ENCODE results near the gene CLCN3.
"Not testable (repeated sequence)": the region's sequence is repeated elsewhere in the genome, so short reads cannot be mapped to it uniquely, and the experiment has no call there.

Gene CLCN3

DNA sequence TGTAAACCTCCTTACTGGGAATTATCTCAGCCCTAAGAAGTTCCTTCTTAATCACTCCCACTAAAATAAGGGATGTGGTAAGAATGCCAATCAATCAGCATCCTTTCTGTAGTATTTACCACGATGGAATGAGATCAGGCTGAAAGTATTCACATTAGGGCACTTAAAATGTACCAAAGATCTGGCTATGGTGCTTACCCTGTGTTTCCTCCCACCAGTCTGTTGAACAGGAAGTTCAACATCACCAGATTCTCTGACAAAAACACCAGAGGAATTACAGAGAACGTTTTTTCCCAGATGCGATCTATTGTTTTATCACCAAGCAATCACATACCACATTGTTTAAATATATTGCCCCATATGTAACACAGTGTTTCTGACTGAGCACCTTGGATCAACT lies 2.1 kb upstream of the CLCN3 start:
- DNase-seq: no peak

GRCh38 chr4:169618986-169619385 lies 1.4 kb upstream of the CLCN3 start:
- DNase-seq: no peak

- DNase-seq: peak; percentile 20 to 55 (median 37)
These were observed 840 bp upstream of the CLCN3 start for GRCh38 chr4:169619518-169619957.

DNA sequence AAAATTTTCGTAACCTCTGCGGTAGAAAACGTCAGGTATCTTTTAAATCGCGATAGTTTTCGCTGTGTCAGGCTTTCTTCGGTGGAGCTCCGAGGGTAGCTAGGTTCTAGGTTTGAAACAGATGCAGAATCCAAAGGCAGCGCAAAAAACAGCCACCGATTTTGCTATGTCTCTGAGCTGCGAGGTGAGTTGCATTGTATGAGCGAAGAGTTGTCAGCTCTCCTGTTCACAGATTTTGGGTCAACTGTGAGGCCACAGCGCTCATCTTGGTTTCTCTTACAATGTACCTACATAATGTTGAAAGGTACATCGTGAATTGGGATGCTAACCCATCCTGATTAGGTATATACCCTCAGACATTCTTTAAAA lies 486 bp downstream of the CLCN3 start:
- DNase-seq: peak in 2 of 5 donors; percentile 14 to 40

DNA sequence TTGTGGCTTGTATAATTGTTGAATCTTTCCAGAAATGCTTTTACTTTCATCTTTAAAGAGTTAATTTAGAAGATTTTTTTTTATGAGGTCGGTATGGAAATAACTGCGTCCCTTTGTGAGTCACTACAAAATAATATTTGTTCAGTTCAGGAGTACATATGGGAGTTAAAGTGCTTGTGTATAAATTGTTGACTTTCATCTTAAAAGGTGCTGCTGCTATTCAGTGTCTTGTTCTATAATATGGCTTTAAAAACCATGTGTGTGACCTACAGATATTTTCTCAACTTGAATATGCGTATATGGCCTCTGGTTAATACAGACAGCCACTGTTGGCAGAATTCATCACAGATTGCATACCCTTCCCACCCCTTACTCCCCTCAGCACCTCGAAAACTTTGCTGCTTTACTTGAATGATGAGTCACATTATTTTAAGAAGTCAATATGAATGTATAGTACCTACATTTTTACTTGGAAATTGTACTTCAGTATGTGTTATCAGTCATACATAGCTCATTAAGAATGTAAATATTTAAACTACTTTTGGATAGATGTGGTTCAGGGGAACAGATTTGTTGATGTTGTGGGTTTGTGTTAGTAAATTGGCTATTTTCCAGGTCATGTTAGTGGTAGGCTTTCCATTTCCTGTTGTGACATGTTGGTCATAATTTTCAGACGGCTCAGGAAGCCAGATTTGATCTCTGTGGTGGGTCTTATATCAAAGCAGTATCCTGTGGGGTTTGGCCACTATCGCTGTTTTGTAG lies 1.5 kb downstream of the CLCN3 start:
- peak in 3 of 5 donors; percentile 21 to 77 (median 27) for DNase-seq

GRCh38 chr4:169622566-169622965 lies 2.2 kb downstream of the CLCN3 start:
- no peak for DNase-seq

DNA sequence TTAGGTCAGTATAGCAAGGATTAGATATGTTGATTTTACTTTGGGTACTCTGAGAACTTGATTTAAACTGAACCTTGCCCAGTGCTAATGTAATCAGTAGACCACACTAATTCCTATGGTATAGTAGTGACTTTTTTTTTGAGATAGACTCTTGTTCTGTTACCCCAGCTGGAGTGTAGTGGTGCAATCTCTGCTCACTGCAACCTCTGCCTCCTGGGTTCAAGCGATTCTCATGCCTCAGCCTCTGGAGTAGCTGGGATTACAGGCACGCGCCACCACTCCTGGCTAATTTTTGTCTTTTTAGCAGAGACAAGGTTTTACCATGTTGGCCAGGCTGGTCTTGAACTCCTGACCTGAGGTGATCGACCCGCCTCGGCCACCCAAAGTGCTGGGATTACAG lies 3.6 kb downstream of the CLCN3 start:
- DNase-seq: not testable (repeated sequence)

- no peak for DNase-seq
These were observed 5.5 kb downstream of the CLCN3 start for GRCh38 chr4:169625886-169626285.

- DNase-seq: peak in 1 of 5 donors; percentile 8
These were observed 6.2 kb downstream of the CLCN3 start for GRCh38 chr4:169626331-169627282.

DNA sequence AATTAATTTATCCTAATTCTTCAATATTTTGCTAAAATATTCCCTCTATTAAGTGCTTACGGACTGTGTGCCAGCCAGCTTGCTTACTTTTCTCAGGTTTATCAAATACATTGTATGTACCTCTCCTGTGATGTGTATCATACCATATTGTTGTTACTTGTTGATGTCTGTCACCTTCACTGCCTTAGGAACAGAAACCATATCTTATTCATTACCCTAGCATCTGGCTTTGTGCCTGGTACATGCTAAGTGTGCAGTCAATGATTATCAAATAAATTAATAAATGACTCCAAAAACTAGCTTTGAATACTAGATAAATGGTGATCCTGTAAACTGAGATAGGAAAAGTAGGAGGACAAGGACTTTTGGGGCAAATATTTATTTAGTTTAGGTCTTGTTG lies 6.9 kb downstream of the CLCN3 start:
- DNase-seq: no peak

DNA sequence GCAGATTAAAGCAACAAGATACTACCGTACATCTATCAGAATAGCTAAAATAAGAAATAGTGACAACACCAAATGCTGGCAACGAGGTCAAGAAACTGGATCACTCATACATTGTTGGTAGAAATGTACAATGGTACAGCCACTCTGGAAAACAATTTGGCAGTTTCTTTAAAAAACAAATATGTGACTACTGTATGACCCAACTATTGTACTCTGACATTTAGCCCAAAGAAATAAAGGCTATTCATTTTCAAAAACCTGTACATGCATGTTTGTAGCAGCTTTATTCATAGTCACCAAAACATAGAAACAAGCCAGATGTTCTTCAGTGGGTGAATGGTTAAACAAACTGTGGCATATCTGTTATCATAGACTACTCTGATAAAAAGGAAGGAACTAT lies 8.2 kb downstream of the CLCN3 start:
- no peak for DNase-seq

DNA sequence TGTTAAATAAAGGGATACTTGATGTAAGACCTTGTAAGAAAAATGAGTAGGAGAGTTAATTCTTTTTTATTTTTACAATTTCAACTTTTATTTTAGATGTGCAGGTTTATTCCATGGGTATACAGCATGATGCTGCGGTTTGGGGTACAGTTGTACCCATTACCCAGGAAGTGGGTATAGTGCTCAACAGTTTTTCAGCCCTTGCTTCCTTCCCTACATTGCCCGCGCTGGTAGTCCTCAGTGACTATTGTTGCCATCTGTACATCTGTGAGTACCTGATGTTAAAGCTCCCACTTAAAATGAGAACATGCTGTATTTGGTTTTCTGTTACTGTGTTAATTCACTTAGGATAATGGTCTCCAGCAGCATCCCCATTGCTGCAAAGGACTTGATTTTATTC lies 9.7 kb downstream of the CLCN3 start:
- DNase-seq: no peak

DNA sequence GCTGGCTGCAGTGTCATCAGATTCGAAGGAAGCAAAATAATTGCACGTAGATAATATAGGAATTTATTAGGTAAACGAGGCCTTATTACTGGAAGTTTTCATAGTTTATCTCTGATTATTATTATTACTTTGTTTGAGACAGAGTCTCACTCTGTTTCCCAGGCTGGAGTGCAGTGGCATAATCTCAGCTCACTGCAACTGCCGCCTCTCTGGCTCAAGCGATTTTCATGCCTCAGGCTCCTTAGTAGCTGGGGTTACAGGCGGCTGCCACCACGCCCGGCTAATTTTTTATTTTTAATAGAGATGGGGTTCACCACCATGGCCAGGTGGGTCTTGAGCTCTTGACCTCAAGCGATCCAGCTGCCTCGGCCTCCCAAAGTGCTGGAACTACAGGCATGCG lies 12.5 kb downstream of the CLCN3 start:
- no peak for DNase-seq

DNA sequence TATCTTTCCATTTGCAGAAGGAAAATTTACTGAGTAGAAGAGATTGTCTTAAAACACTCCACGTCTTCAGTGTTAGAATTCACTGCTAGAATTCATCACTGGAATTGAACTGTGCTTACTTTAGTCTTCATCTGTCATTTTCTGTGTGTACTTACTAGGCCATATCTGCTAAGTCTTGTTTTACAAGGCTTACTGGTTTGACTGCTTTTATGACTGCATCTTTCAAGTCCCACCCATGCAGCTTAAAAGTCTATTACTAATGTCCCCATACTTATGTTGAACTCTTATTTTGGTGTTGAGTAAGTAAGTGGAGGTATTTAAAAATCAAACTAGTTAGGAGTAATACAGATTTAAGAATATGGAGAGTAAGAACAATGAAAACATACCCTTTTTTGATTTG lies 14.6 kb downstream of the CLCN3 start:
- DNase-seq: no peak

DNA sequence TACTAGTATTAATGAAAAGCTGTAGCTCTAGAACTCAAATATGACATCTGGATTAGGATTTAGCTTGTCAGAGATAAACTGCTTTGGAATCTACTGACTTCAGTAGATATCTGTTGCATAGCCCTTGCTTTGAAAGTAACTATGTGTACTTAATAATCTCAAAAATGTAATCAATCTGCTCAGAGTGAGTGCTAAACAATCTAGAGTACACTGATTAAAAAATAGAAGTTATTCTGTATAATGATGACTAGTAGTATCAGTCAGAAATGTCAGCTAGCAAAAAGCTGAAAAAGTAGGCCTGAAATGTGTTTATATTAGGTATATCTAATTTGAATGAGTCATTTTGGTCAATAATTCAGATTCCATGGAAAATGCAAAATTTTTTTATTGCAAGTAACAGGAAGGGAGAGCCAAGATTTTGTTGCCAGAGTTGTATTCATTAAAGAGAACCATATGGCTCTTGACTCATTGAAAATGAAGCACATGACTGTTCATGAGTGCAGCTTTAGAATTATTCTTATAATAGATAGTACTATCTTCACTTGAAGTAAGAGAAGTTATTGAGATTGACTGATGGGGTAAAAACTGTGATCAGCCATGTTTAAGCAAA lies 20.0 kb downstream of the CLCN3 start:
- DNase-seq: no peak

DNA sequence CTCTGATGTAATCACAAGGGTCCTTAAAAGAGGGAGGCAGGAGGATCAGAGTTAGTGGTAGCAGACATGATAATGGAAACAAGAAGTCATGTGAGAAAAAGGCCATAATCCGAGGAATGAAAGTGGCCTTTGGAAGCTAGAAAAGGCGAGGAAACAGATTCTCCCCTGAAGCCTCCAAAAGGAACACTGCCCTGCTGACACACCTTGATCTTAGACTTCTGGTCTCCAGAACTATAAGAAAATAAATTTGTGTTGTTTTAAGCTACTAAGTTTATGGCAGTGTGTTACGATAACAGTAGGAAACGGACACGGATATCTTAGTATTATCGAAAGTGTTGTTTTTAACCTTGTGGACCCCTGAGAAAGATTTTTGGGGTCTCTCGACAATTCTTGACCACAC lies 24.4 kb downstream of the CLCN3 start:
- no peak for DNase-seq

- DNase-seq: no peak
These were observed 25.2 kb downstream of the CLCN3 start for GRCh38 chr4:169645627-169646026.

DNA sequence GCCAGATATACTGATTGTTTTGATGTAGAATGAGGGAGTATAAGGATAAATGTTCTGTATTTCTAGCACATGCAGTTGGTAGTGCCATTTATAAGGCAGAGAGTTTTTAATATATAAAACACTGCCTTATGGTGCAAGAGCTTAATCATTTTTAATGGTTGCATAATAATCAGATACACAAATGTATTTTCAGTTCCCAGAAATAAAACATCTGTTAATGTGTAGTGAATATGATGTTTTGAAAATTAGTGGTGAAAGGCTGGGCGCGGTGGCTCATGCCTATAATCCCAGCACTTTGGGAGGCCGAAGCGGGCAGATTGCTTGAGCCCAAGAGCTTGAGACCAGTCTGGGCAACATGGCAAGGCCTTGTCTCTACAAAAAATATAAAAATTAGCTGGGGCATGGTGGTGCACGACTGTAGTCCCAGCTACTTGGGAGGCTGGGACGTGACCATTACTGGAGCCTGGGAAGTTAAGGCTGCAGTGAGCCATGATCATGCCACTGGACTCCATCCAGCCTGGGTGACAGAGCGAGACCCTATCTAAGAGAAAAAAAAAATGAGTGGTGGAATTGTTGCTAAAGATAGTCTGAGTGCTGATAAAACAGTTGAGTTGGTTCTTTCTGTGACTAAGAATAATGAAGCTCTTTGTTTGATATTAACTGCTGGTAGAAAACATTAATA lies 29.3 kb downstream of the CLCN3 start:
- DNase-seq: no peak

- DNase-seq: no peak
These were observed 30.0 kb downstream of the CLCN3 start for GRCh38 chr4:169650227-169650936.

DNA sequence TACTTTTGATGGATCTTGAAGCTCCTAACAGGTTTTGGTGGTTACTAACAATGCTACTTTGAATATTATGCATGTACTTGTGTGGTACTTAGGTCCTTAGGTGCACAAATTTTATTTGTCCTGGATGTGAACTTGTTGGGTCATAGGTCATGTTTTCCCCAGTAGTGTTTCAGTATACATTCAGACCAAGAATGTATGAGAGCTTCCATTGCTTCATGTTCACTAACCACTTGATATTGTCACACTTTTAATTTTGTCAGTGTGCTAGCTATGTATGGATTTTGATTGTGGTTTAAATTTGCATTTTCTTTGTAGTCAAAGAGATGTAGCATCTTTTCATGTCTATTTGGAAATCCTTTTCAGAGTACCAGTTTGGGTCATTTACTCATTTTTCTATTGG lies 32.2 kb downstream of the CLCN3 start:
- DNase-seq: no peak

DNA sequence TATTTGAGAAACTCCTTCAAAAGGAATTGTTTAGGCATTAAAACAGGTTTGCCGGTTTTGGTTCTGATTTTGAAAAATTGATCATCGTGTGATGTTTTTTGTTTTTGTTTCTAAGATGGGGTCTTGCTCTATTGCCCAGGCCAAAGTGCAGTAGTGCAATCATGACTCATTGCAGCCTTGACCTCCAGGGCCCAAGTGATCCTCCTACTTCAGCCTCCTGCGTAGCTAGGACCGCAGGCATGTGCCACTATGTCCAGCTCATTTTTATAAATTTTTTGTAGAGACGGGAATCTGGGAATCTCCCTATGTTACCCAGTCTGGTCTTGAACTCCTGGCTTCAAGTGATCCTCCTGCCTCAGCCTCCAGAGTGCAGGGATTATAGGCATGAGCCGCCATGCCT lies 35.0 kb downstream of the CLCN3 start:
- DNase-seq: no peak

DNA sequence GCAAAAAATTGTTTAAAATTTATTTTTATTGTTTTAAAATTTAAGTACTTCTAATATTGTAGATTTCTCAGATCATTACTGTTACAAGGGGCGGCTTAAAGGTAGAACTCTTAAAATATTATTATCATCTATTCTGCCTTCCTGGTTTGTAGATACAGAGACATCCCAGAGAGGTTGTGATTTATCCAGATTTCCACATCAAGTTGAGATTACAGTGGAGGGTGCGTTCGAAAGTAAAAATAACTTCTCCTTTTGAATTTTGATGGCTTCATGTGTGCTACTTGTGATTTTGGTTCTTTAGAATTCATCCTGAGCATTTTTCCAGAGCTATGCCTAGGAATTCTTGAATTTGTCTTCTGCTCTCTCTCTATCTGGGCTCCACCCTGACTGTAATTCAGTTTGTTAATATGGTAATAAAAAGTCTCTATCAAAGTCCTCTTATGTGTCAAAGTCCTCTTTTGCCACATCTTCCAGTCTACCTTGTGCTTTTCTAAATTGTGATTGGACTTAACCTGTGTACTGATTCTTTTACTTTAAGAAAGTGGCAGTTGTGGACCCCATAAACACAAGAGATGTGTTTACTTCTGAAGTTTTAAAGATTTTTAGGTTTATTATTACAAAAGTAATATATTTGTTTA lies 37.2 kb downstream of the CLCN3 start:
- DNase-seq: no peak

Measured in T-helper 1 cell (primary cell).